COLO829 (cell line): Measurements from ENCODE around the gene RECQL5.
"Not testable (repeated sequence)": the region's sequence is repeated elsewhere in the genome, so short reads cannot be mapped to it uniquely, and the experiment has no call there.

ENCODE experiments used
- DNase-seq: peaks from one replicate; pipeline ENCODE4 v3.0.0; 2012; ENCODE audit warnings: low spot score

Gene RECQL5

DNA sequence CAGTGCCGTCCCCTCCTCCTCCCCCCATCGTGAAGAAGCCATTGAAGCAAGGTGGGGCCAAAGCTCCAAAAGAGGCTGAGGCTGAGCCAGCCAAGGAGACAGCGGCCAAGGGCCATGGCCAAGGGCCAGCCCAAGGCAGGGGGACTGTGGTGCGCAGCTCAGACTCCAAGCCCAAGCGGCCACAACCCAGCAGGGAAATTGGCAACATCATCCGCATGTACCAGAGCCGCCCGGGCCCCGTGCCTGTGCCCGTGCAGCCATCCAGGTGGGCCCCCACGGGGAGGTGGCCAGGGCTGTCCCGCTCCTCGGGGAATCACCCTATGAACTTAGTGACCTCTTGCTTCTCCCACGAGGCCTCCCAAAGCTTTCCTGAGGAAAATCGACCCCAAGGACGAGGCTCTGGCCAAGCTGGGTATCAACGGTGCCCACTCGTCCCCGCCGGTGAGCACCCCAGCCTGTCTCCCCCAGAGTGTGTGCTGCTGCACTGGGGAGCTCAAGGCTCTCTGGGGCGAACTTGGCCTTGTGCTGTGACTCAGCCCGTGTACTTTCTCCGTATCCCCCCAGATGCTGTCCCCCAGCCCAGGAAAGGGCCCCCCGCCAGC is 50.3 kb downstream of the RECQL5 start:
- no peak for DNase-seq

DNA sequence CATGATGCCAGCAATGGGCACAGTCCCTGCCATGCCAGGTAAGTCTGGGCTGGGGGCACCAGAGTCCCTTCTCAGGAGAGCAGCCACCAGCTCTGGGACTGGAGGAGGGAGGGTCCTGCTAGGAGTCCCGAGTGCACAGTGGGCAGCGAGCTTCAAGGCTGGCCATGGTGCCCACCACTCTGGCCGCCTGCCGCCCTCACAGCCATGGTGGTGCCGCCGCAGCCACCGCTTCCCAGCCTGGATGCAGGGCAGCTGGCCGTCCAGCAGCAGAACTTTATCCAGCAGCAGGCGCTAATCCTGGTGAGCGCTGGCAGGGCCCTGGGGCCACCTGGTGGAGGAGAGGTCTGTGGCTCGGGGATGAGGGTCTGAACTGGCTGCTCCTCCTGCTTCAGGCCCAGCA is 51.7 kb downstream of the RECQL5 start:
- no peak for DNase-seq

DNA sequence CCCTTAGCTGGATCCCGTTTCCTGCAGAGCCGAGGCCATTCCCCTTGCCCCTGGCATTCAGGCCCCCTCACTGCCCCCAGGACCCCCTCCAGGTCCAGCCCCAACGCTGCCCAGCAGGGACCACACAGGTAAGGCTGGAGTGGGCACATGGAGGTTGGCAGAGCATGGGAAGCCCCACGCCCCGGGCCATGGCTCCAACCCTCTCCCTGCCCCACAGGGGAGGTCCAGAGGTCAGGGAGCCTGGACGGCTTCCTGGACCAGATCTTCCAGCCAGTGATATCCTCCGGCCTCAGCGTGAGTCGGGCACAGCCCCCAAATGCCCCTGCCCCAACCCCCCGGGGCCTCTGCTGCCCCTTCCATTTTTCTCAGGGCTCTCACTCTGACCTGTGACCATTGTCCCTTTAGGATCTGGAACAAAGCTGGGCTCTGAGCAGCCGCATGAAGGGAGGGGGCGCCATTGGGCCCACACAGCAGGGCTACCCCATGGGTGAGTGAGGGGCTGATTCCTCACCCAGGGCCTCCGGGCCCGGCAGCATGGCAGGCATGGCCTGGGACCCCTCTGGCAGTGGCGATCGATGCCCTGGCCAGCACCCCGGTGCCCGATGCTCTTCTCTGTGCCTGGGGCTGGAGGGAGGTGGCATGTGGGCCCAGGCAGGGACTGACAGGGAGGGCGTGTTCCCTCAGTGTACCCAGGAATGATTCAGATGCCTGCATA is 52.2 kb downstream of the RECQL5 start:
- DNase-seq: no peak

DNA sequence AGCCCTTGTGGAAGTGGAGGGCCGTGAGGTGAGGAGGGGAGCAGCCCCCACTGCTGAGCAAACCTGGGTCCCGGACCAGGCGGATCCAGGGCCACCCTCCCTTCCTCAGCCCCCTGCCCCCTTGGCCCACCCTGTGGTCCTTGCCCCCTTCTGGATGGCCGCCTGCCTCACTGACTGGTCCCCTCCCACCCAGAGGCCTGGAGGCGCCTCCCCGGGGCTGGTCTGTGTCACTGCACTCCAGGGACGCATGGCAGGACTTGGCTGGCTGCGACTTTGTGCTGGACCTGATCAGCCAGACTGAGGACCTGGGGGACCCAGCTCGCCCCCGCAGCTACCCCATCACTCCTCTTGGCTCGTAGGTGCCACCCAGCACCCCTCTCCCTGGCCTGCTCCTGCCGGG is 52.9 kb downstream of the RECQL5 start:
- DNase-seq: no peak

DNA sequence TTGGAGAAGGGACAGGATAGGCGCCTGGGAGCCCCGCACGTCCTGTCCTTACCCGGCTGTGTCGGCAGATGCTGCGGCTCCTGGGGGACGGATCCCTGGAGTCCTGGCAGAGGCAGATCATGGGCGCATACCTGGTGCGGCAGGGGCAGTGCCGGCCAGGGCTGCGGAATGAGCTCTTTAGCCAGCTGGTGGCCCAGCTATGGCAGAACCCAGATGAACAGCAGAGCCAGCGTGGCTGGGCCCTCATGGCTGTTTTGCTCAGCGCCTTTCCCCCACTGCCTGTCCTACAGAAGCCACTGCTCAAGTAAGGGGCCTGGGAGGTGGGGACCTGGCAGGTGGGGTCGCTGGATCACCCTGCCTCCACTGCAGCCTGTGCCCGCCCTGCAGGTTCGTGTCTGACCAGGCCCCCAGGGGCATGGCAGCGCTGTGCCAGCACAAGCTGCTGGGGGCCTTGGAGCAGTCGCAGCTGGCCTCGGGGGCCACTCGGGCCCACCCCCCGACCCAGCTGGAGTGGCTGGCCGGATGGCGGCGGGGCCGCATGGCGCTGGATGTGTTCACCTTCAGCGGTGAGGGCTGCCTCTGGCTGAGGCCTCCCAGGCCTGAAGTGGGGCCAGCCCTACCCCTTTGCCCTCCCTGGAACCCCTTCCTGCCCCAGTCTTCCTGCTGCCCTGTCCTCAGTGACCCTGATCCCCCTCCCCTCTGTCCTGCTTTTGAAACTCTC is 53.9 kb downstream of the RECQL5 start:
- no peak for DNase-seq

DNA sequence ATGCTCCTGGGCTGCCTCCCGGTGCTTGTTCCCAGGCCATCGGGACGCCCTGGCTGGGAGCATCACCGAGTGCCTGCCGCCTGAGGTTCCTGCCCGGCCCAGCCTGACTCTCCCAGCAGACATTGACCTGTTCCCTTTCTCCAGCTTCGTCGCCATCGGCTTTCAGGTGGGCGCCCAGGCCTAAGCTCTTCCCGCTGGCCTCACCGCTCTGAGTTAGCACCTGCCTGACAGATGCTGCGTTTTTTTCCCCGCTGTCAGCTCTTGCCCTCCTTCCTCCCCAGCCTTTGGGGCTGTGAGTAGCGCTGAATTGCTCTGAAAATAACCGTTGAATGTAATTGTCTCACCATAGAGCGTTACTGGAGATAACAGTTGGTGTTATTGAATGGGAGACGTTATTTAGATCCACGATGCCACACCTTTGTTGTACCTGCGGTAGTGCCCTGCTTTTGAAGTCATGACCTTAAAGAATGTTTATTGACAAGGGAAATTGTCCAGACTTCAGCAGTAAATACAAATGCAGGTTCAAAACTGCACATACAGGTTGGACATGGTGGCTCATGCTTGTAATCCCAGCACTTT is 55.0 kb downstream of the RECQL5 start:
- no peak for DNase-seq

DNA sequence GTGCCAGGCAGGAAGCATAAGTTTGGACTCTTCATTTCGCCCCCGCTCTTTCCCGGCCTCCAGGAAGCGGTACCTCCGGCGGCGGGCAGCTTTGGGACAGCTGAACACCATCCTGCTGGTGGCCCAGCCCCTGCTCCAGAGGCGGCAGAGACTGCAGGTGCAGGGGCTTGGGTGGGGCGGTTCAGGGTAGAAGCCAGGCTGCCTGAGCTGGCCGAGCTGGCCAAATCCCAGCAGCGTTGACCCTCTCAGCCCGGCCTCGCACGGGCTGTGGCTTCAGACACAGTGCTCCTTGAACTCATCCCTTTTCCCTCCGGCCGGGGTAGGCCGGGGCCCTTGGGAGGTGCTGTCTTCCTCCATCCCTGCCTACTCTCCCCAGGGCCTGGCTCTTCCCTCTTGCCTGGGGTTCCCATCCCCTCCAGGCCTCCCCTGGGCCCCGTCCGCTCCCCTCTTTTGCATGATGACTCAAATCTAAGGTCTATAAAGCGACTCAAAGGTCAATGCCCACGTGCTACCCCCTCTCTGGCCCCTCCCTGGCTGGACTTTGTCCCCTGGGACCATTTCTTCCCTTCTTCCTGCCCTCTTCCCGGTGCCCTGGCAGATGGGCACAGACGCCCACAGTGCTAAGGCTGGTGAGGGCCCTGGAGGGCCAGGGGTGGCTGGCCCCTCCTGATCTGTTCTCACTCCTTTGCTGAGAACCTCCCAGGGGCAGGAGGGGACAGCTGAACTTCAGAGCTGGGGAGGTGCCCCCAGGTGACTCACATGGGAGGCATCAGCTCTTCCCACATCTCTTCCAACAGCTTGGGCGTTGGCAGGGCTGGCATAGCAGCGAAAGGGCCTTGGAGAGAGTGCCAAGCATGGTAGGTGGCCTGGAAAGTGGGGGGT is 56.6 kb downstream of the RECQL5 start:
- peak; percentile 27 for DNase-seq

DNA sequence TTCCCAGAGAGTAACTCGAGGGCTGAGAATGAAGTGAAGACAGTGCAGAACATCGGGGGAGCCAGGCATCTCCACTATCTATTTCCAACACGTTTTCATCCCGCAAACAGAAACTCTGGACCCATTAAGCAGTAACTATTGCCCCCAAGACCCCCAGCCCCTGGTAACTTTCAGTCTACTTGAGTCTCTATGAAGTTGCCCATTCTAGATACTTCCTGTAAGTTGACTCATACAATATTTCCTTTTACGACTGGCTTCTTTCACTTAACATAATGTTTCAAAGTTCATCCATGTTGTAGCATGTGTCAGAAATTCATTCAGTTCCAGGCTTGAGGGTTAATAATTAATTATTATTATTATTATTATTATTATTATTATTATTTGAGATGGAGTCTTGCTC is 59.9 kb downstream of the RECQL5 start:
- DNase-seq: no peak

DNA sequence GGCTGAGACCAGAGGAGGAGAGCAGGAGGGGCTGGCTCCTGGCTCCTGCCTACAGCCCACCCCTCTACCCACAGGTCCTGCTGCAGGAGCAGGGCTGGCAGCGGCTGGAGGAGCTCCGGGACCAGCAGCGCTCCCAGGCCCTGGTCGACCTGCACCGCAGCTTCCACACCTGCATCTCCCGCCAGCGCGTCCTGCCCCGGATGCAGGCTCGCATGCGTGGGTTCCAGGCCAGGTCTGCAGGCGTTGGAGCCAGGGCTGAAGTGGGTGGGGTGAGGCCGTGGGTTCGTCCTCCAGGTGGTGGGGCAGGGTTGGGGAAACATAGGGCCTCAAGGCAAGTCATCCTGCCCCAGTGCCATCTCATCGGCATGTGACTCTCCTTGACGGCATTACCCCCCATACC is 61.2 kb downstream of the RECQL5 start:
- no peak for DNase-seq

DNA sequence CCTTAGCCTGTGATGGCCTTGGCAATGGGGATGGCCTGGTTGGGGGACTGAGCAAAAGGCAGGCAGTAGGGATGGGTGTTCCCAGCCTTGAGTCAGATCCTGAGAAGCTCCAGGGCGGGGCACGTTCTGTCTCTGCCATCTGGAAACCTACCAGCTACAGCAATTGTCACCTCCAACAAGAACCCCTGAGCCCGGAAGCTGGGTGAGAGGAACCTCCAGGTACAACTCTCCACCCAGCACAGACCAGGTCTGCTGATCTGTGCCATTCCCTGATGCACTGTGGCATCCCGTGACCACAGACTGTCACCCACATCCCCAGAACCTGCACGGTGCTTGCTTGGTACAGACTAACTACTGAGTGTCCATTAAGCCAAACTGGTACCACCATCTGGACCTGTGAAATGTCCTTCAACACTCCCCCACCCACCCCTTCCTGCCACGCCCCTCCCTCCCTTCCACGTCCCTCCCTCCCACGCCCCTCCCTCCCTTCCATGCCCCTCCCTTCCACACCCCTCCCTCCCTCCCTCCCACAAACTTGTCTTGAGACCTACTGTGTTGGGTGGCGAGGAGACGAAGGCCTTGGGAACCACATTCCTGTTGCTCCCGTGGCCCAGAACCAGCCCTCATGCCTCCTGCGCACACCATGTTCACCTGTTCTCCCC is 62.8 kb downstream of the RECQL5 start:
- DNase-seq: no peak

DNA sequence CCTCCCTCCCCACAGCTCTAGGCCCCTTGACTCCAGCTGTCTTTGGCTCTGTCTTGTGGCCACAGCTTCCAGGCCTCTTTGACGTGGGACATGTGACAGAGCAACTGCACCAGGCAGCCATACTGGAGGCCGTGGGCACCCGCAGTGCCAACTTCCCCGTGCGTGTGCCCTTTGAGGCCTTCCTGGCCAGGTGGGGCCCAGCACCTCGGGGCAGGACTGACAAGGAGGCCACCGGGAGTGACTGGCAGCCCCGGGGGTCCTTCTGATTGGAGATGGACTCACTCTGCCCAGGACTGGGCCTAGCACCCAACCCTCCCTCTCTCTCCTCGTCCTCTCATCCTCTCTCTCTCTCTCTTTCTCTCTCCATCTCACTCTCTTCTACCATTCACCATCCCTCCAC is 63.8 kb downstream of the RECQL5 start:
- no peak for DNase-seq

DNA sequence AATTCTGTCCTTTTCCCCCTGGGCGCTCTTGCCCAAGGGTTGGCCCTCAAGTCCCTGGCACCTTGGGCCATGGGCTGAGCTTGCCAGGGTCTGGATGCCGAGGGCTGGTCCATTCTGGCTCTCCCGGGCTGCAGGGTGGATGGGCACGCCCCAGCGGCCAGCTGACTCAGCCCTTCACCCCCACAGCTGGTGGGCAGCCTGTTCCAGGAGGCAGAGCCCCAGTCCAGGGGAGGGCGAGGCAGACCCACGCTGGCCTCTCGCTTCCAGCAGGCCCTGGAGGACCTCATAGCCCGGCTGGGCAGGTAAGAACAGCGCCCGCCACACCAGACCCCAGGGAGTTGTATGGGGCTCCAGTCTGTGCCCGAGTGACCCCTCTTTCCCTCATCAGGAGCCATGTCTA is 64.3 kb downstream of the RECQL5 start:
- no peak for DNase-seq

DNA sequence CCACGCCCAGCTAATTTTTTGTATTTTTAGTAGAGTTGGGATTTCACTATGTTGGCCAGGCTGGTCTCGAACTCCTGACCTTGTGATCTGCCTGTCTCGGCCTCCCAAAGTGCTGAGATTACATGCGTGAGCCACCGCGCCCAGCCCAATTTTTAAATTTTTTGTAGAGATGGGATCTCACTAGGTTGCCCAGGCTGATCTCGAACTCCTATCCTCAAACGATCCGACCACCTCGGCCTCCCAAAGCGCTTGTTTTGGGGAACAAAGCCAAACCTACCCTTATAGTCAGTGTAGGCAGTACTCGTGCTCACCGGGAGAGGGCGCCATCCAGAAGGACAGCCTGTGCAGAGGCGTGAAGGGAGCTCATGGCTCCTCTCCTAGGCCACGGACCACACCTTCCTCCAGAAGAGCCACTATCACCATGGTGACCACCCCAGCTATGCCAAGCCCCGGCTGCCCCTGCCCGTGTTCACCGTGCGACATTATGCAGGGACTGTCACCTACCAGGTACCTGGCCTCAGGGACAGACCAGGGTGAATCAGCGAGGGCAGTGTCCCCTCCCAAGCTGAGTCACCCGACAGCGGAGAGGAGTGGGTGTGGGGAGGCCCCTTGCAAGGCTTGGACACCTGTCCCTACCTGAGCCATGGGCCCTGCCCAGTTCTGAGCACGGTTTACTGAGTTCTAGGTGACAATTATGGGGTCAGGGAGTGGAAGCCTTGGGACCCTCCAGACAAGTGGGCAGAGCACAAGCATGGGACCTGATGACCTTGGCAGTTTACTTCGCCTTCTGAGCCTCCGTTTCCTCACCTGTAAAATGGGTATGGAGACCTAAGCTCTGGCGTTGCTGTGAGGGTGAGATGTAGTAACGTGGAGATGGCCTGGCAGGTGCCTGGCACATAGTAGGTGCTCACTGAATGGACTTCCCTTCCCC is 65.6 kb downstream of the RECQL5 start:
- DNase-seq: peak; percentile 68

DNA sequence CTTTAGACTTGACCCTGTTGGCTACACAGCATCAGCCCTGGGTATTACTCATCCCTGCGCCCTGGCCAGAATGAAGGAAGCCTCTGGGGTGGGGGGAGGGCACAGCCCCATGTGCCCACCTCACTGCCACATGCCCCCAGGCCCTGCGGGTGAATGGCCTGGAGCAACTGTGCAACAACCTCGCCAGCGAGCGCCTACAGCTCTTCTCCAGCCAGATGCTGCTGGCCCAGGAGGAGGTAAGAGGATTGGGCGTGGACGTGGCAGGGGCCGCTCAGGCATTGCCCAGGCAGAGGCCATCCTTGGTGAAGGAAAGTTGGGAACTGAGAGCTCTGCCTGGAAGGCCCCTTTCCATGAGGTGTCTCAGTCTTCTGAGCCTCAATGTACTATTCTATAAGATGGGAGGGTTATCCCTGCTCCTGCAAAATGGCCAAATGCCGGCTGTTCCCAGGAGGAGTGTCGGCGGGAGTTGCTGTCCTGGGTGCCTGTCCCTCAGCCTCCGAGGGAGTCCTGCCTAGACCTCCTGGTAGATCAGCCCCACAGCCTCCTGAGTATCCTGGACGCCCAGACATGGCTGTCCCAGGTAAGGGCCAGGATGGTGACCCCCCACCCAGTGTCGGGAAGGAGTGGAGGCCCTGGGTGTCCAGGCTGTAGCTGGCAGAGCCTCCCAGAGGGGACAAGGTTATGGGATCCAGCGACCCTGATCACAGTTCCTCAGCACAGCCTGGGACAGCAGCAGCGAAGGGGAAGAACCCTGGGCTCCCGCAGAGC is 70.5 kb downstream of the RECQL5 start:
- no peak for DNase-seq

DNA sequence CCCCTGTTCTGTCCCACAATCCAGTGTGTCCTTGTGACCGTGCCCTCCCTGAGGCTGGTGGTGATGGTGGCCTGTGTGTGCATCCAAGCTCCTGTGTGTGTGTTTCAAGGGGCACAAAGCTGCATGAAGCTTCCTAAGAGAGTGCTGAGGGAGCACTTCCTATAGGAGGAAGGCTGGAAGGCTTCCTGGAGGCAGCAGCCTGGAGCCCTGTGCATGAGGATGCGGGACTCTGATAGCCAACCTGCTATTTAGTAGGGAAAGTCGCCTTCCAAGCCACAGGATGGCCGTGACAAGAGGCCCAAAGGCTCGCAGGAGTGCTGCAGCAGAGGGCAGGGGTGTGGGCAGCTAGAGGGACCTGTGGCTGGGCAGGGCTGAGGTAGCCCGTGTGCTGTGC is 71.0 kb downstream of the RECQL5 start:
- DNase-seq: no peak

DNA sequence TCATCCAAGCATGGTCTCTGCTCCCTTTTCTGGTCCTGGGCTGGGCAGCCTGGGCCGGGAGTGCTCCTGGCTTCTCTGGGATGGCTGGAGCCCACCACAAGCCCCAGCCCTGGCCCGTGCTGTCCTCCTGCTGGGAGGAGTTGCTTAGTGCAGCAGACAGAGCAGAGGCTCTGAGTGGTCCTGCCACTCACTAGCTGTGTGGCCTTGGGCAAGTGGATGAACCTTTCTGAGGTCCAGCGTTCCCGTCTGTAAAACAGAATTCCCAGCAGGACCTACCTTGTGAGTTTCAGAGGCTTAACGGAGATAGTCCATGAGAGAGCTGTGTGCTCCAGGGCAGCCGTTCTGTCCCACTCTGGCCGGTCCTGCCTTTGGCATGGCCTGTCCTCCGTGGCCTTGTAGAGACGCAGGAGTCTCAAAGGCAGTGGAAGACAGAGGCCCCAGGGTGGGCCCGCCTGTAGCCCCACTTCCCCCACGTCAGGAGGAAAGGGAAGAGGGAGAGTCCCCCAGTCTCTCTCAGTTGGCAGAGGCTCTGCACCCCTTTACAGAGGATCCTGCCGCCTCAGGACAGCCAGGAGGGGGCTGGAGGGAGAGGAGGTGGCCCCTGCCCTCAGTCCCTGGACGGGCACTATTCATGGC is 71.6 kb downstream of the RECQL5 start:
- no peak for DNase-seq

DNA sequence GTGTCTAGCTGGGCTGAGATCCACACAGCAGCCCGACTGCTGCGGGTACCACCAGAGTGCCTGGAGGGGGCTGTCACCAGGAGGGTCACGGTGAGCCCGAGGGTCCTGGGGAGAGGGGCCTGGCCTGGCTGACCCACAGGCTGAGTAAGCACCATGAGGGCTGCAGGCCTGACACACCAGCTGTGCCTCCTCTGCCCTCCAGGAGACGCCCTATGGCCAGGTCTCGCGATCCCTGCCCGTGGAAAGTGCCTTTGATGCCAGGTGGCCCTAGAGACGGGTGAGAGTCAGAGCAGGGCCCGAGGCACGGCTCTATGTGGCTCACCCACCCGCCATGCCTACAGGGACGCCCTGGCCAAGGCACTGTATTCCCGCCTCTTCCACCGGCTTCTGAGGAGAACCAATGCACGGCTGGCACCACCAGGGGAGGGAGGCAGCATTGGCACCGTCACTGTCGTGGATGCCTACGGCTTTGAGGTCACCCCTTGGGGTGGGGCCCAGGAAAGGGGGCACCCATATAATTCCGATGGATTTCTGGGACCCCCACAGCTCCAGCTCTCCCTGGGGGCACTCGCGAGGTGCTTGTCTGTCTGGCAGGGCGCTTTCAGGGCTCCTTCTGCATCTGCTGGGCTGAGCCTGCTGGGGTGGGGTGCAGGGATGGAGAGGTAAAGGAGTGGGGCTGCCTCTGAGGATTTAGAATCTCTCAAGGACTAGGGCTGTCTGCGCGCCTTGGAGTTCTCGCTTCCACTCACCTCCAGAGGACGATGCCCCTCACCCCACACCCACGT is 72.3 kb downstream of the RECQL5 start:
- DNase-seq: no peak

DNA sequence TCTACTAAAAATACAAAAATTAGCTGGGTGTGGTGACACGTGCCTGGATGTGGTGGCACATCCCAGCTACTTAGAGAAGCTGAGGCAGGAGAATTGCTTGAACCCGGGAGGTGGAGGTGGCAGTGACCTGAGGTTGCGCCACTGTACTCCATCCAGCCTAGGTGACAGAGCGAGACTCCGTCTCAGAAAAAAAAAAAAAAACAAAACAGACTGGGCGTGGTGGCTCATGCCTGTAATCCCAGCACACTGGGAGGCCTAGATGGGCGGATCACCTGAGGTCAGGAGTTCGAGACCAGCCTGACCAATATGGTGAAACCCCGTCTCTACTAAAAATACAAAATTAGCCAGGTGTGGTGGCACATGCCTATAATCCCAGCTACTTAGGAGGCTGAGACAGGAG is 73.5 kb downstream of the RECQL5 start:
- DNase-seq: not testable (repeated sequence)
